ENCODE results near the gene TAF8.

- TF ChIP-seq CTCF (IDR thresholded peaks at IDR 0.05 in 2 of 3, conservative IDR thresholded peaks at IDR 0.05 in 1 of 3; ENCODE audit: control insufficient read depth in 2 of 3, extremely low read depth in 1 of 3, insufficient read depth in 1 of 3, low read depth in 3 of 3, low read length in 3 of 3) = no peak
- no peak for TF ChIP-seq POLR2AphosphoS5 (IDR thresholded peaks at IDR 0.05; ENCODE audit: low read length)
- no peak for TF ChIP-seq NFIC (IDR thresholded peaks at IDR 0.05; ENCODE audit: low read depth, low read length)
- no peak for TF ChIP-seq SMAD5 (IDR thresholded peaks at IDR 0.05; ENCODE audit: low read depth)
- TF ChIP-seq YY1 (IDR thresholded peaks at IDR 0.05; ENCODE audit: low read depth, low read length) = no peak
- TF ChIP-seq POLR2A (IDR thresholded peaks at IDR 0.05; ENCODE audit: low read depth, low read length) = no peak
Observed at GRCh38 chr6:42001506-42001905, 48.8 kb upstream of the TAF8 start.

All from GM12878 (cell line).